ENCODE data around the gene RMND1. TPM values are rescaled to one million over a fixed set of nuclear protein-coding genes. Genes with fewer than 3 reads are reported as not detected.
A peak's percentile ranks its signal among the peaks of the same experiment; 100 is the strongest.

Gene RMND1
- total RNA-seq, 2 donors from 2014 or later: 17.1 to 22.9 TPM

DNA sequence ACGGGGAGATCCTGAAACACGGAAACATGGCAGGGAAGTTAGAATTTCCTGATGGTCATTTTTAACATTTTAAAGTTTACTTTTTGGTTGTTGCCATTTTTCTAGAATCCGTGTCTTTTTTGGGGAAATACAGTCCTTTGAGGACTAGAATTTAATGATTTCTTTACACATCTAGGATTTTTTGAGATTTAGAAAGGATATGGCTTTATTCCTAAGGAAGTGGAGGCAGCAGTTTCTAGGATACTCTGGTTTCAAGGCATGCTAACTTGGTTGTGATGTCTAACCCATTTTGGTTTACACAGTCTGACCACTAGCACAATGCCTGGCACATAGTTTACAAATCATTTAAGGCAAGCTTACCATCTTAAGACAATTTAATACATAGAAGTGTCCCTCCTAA is 59.5 kb downstream of the RMND1 start:
- peaks cover 12% of the 10 kb centered on the region for H3K4me1 ChIP-seq (replicated peaks)
- intact Hi-C loops (cut with DNase I): loop anchor here (2.0 kb wide), 1 partner anchor 60 kb away; the partner anchor contains the start of gene RMND1
- no peak for TF ChIP-seq POLR2A (IDR thresholded peaks at IDR 0.05)
- TF ChIP-seq, protein P1, sequence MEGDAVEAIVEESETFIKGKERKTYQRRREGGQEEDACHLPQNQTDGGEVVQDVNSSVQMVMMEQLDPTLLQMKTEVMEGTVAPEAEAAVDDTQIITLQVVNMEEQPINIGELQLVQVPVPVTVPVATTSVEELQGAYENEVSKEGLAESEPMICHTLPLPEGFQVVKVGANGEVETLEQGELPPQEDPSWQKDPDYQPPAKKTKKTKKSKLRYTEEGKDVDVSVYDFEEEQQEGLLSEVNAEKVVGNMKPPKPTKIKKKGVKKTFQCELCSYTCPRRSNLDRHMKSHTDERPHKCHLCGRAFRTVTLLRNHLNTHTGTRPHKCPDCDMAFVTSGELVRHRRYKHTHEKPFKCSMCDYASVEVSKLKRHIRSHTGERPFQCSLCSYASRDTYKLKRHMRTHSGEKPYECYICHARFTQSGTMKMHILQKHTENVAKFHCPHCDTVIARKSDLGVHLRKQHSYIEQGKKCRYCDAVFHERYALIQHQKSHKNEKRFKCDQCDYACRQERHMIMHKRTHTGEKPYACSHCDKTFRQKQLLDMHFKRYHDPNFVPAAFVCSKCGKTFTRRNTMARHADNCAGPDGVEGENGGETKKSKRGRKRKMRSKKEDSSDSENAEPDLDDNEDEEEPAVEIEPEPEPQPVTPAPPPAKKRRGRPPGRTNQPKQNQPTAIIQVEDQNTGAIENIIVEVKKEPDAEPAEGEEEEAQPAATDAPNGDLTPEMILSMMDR (IDR thresholded peaks at IDR 0.05): no peak
- TF ChIP-seq POLR2AphosphoS5 (IDR thresholded peaks at IDR 0.05): no peak
- DNase-seq (ENCODE audit: low spot score): no peak
- WGBS: 6% methylated on average over 3 of the region's 3 CpGs
- peak overlapping the region; percentile 99 to 100 for H3K27ac ChIP-seq
- H3K9me3 ChIP-seq: no peaks in the 10 kb centered on the region
- peak overlapping the region in 1 of 2 donors; percentile 96 for H3K4me3 ChIP-seq
- no peaks in the 10 kb centered on the region for H3K27me3 ChIP-seq (replicated peaks; ENCODE audit: insufficient read depth)
- no peaks in the 10 kb centered on the region for H3K36me3 ChIP-seq

DNA sequence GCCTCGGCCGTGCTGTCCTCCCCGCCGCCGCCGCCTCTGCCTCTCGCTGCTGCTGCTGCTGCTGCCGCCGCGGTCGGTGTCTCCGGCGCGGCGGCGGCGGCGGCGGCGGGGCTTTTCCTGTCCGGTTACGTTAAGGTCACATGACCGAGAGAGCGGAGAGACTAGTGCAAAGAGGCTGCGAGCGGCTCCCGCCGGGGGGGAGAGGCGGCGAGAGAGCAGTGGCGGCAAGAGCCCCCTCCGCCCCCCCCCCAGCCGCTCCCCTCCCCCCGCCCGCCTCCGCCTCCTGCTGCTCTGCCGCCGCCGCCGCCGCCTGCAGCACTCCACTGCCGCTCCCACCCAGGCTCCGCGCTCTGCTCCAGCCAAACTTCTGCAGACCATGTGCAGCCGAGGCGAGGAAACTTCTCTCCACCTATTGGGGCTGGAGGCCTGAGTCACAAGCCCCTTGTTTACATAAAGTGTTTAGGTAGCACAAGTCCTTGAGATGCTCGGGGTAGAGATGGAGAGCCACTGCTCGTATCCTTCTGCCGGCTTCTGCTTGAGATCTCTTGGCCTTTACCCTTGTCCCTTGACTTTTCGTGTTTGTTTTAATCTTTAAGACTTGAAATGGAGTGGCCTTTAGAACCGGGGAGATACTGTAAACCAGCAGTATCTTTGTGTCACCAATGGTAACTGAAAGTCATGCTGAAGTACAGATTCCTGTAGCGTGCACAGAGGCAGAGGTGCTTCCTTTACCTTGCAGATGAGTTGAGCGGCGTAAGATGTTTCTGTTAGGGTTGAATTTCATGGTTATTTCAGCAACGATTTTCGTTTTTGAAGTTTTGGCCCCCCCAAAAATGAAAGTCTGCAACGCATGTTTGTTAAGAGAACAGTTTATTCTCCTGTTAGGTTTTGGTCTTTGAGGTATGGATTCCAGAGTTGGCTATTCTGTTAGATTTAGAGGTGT is 60.2 kb downstream of the RMND1 start, which contains the start of gene ZBTB2:
TSS of gene ZBTB2 (minus strand) at position 89 of the 943 bp plus-strand sequence. CDS start 17,922 bp downstream, outside the sequence.
- intact Hi-C loops (cut with DNase I): loop anchor here (2.0 kb wide), 1 partner anchor 61 kb away; the partner anchor contains the start of gene RMND1
- peak within 1 kb of the TSS; percentile 99 to 100 for H3K27ac ChIP-seq
- TF ChIP-seq POLR2A (IDR thresholded peaks at IDR 0.05) (no peak), POLR2AphosphoS5 (IDR thresholded peaks at IDR 0.05) (peak; percentile 35)
- TF ChIP-seq, protein P1 (IDR thresholded peaks at IDR 0.05): no peak
- no peaks in the 10 kb centered on the region for H3K9me3 ChIP-seq
- no peaks in the 10 kb centered on the region for H3K36me3 ChIP-seq
- no peaks in the 10 kb centered on the region for H3K27me3 ChIP-seq (replicated peaks; ENCODE audit: insufficient read depth)
- peak within 1 kb of the TSS; percentile 96 for H3K4me3 ChIP-seq
- under 1% methylated on average over 48 of the region's 57 CpGs for WGBS
- DNase-seq (ENCODE audit: low spot score): peak; percentile 59
- peaks cover 12% of the 10 kb centered on the region for H3K4me1 ChIP-seq (replicated peaks)

DNA sequence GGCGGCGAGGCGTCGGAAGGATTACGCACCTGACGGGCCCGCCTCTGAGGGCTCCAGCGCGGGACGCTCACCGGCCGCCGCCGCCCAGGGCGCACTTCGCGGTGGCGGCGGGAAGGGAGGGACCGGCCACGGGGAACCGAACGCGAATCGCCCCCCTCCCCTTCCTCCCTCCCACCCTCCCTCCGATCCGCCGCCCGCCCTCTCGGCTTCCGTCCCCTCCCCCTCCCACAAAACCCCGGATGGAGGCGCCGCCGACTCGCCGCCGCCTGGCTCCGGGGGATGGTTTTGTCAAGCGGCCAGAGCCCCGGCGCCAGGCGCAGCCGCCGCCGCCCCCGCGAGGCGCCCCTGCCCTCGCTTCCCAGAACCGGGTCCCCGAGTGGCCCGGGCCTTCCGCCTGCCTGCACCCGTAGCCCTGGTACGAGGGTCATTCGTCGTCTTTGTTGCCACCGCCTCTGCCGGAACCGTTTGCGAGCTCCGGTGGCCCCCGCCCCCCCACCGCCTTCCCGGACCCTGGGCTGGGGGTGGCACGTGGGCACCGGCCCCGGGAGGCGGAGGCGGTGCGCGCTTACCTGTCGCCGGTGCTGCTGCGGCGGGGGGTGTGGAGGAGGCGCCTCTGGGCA is 61.0 kb downstream of the RMND1 start:
- Histone ChIP-seq H3K27ac (peak overlapping the region; percentile 99 to 100), H3K36me3 (no peaks in the 10 kb centered on the region), H3K27me3 (replicated peaks; ENCODE audit: insufficient read depth) (no peaks in the 10 kb centered on the region), H3K4me3 (peak overlapping the region; percentile 96), H3K9me3 (no peaks in the 10 kb centered on the region), H3K4me1 (replicated peaks) (peaks cover 12% of the 10 kb centered on the region)
- TF ChIP-seq POLR2A (IDR thresholded peaks at IDR 0.05): peak; percentile 23
- TF ChIP-seq, protein P1 (IDR thresholded peaks at IDR 0.05): no peak
- peak; percentile 51 for DNase-seq (ENCODE audit: low spot score)
- 0% methylated on average over 61 of the region's 78 CpGs for WGBS
- intact Hi-C loops (cut with DNase I): no loop called here

GRCh38 chr6:151390276-151390850 is 61.6 kb downstream of the RMND1 start:
- Histone ChIP-seq H3K27me3 (replicated peaks; ENCODE audit: insufficient read depth) (no peaks in the 10 kb centered on the region), H3K9me3 (no peaks in the 10 kb centered on the region), H3K27ac (peak overlapping the region; percentile 99 to 100), H3K4me1 (replicated peaks) (peaks cover 12% of the 10 kb centered on the region), H3K36me3 (no peaks in the 10 kb centered on the region), H3K4me3 (peak overlapping the region; percentile 96)
- intact Hi-C loops (cut with DNase I): no loop called here
- under 1% methylated on average over 56 of the region's 79 CpGs for WGBS
- TF ChIP-seq POLR2AphosphoS5 (IDR thresholded peaks at IDR 0.05): peak; percentile 71
- TF ChIP-seq, protein P1 (IDR thresholded peaks at IDR 0.05): peak in 1 of 4 experiments; percentile 4
- TF ChIP-seq POLR2A (IDR thresholded peaks at IDR 0.05): peak; percentile 76
- DNase-seq (ENCODE audit: low spot score): peak; percentile 97

Measured in prostate gland (tissue), 2 donors.